CD4-positive, alpha-beta T cell (primary cell): ENCODE measurements around the gene PACSIN3. TPM values are rescaled to one million over a fixed set of nuclear protein-coding genes. Genes with fewer than 3 reads are reported as not detected.

Source experiments
- ATAC-seq: fragments of 200-7000 bp; cut with Tn5 transposase; one replicate; pipeline ENCODE4 v1.10.0; 2022; ENCODE audit warnings: mild to moderate bottlenecking; ENCODE audit not compliant: poor library complexity
- CTCF ChIA-PET: fragments of 350-600 bp; sonication (Branson Sonifier 250); formaldehyde crosslinking; loops from one replicate; lab custom pipeline; 2021; ENCODE audit warnings: antibody characterized with exemption, inconsistent platforms; lab: Charles Lee
- POLR2A ChIA-PET: fragments of 350-600 bp; sonication (Branson Sonifier 250); formaldehyde crosslinking; loops from one replicate; lab custom pipeline; 2021; ENCODE audit warnings: antibody characterized with exemption, inconsistent platforms; lab: Charles Lee
- DNase-seq, 14 experiments: peaks; one replicate each; pipeline ENCODE4 v3.0.0-alpha.2; 2013 to 2020; ENCODE audit warnings: mixed read lengths in 2 of 14
- H3K27ac ChIP-seq, 2 donors: one replicate each; pipeline versions ENCODE4 v1.5.1 to v1.7.0; 2013; ENCODE audit warnings: low read length in 2 of 2, low read depth in 1 of 2, mild to moderate bottlenecking in 1 of 2
- H3K27me3 ChIP-seq, 2 experiments: 1 replicate in 1 of 2; 2 replicates in 1 of 2; pipeline versions ENCODE4 v1.6.1 to v1.7.0; 2013; ENCODE audit warnings: low read length in 2 of 2, control low read depth in 1 of 2, mild to moderate bottlenecking in 1 of 2, moderate library complexity in 1 of 2; ENCODE audit not compliant: insufficient read depth in 2 of 2, control insufficient read depth in 1 of 2
- H3K36me3 ChIP-seq: one replicate; pipeline ENCODE4 v1.6.1; 2013; ENCODE audit warnings: low read length, control low read depth; ENCODE audit not compliant: insufficient read depth
- H3K4me1 ChIP-seq: one replicate; pipeline ENCODE4 v1.6.1; 2013; ENCODE audit warnings: low read length, control low read depth; ENCODE audit not compliant: insufficient read depth
- H3K4me3 ChIP-seq: one replicate; pipeline ENCODE4 v1.5.1; 2013; ENCODE audit warnings: mild to moderate bottlenecking, low read length, moderate library complexity
- H3K9me3 ChIP-seq, 2 experiments: 1 replicate in 1 of 2; 2 replicates in 1 of 2; pipeline versions ENCODE4 v1.6.1 to v1.7.0; 2013; ENCODE audit warnings: low read length in 2 of 2, mild to moderate bottlenecking in 2 of 2, control low read depth in 1 of 2, moderate library complexity in 1 of 2; ENCODE audit not compliant: control insufficient read depth in 1 of 2, insufficient read depth in 1 of 2
- H3K27ac Mint-ChIP-seq: one replicate; pipeline ENCODE4 v1.8.0; 2020; ENCODE audit warnings: mixed read lengths
- H3K27me3 Mint-ChIP-seq: one replicate; pipeline ENCODE4 v1.8.0; 2021; ENCODE audit warnings: mixed read lengths
- H3K36me3 Mint-ChIP-seq: one replicate; pipeline ENCODE4 v1.8.0; 2021; ENCODE audit warnings: low read depth, mixed read lengths
- H3K4me1 Mint-ChIP-seq: one replicate; pipeline ENCODE4 v1.8.0; 2021; ENCODE audit warnings: low read depth, mixed read lengths
- H3K4me3 Mint-ChIP-seq: one replicate; pipeline ENCODE4 v1.8.0; 2020; ENCODE audit warnings: mild to moderate bottlenecking, mixed read lengths
- H3K9me3 Mint-ChIP-seq: one replicate; pipeline ENCODE4 v1.8.0; 2020; ENCODE audit warnings: mixed read lengths
- CTCF ChIP-seq: fragments of 200-600 bp; IDR thresholded peaks from one replicate; pipeline ENCODE4 v1.8.0; 2022; ENCODE audit warnings: antibody characterized with exemption, mild to moderate bottlenecking
- intact Hi-C, 2 experiments: fragments of 100-400 bp; cut with DNase I in 1 of 2; cut with micrococcal nuclease in 1 of 2; formaldehyde crosslinking; loops; one replicate each; pipeline versions ENCODE4 v1.15.1 to v1.9.0; 2023 to 2025; cut with DNase I, micrococcal nuclease
- total RNA-seq, 174 experiments: library from RNA in 2 of 174; stranded (reverse) in 2 of 174; gene quantifications; one replicate each; pipeline ENCODE4 v1.2.3 and lab custom pipeline; 2021 to 2026

PACSIN3 gene
- total RNA-seq, 2 experiments from 2014 or later = 0.27 TPM; not detected in 1

- no peak for ATAC-seq
- CTCF ChIA-PET = interaction anchor here (0.9 to 2.8 kb wide), 3 partner anchors 8 to 52 kb away, joined by 3 to 15 read pairs (median 5); partner anchors contain the start of gene ACP2
- H3K27ac Mint-ChIP-seq = peak overlapping the region; percentile 97
- POLR2A ChIA-PET = interaction anchor here (0.7 to 3.7 kb wide), 11 partner anchors 8 to 632 kb away, joined by 3 to 63 read pairs (median 17); partner anchors contain the start of genes ACP2, MADD, NUP160 and PACSIN3
- H3K4me3 Mint-ChIP-seq = peak overlapping the region; percentile 100
- Histone ChIP-seq H3K27ac (peak overlapping the region; percentile 80 to 82), H3K4me3 (peak overlapping the region; percentile 67), H3K27me3 (no peaks in the 10 kb centered on the region), H3K9me3 (no peaks in the 10 kb centered on the region), H3K36me3 (peaks cover 32% of the 10 kb centered on the region), H3K4me1 (peaks cover 32% of the 10 kb centered on the region)
- no peak for TF ChIP-seq CTCF
- intact Hi-C loops = loop anchor here in 1 of 2 experiments (1.0 to 2.0 kb wide), 2 partner anchors 19 to 32 kb away; partner anchors contain the start of gene ACP2
- H3K4me1 Mint-ChIP-seq = peaks cover 38% of the 10 kb centered on the region
- no peaks in the 10 kb centered on the region for H3K9me3 Mint-ChIP-seq
- DNase-seq = peak; percentile 4 to 81 (median 34)
- H3K27me3 Mint-ChIP-seq = no peaks in the 10 kb centered on the region
- H3K36me3 Mint-ChIP-seq = peaks cover 46% of the 10 kb centered on the region
Measured at GRCh38 chr11:47216121-47216798, 30.0 kb upstream of the PACSIN3 start.

DNA sequence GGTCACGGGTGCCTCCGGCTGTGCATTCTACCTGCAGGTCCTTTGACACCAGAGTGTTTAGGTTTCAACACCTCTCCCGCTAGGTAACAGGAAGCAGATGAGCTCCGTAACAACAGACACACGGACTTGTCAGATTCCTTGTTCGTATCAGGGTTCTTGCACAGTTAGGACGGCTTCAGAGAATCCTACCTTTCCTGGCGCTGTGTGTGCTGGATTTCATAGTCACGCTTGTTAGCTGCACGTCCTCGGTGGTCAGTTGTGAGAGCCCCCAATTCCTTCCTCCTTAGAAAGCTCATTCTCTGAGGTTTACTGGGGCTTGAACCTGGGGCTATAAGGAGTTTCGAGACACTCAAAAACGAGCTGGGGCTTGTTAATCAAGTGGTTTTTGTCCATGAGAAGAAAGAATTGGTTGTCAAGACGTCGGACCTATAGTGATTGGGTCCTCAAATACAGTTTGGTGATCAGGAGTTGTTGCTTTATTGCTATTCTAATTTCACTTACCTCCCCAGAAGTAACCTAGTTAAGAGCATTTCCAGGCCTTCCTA, 29.2 kb upstream of the PACSIN3 start:
- ChIA-PET POLR2A (interaction anchor here (0.6 to 3.7 kb wide), 25 partner anchors 9 to 867 kb away, joined by 3 to 63 read pairs (median 5); partner anchors contain the start of genes ACP2, ARFGAP2, ATG13 and HARBI1), CTCF (interaction anchor here (0.6 to 2.8 kb wide), 5 partner anchors 9 to 62 kb away, joined by 3 to 15 read pairs (median 5); partner anchors contain the start of genes ACP2 and ARFGAP2)
- DNase-seq = peak in 1 of 14 experiments; percentile 73

More for the DNA sequence above, 29.2 kb upstream of the PACSIN3 start:
- H3K27ac Mint-ChIP-seq = peak overlapping the region; percentile 97
- peaks cover 30% of the 10 kb centered on the region for H3K36me3 ChIP-seq
- peak overlapping the region; percentile 100 for H3K4me3 Mint-ChIP-seq
- intact Hi-C loops = loop anchor here (1.0 to 2.0 kb wide), 4 partner anchors 19 to 54 kb away; partner anchors contain the start of genes ACP2 (in 1 of the 2) and ARFGAP2 (in 1 of the 2)
- no peaks in the 10 kb centered on the region for H3K9me3 ChIP-seq
- peak overlapping the region; percentile 67 for H3K4me3 ChIP-seq
- peaks cover 43% of the 10 kb centered on the region for H3K36me3 Mint-ChIP-seq
- H3K27me3 ChIP-seq = no peaks in the 10 kb centered on the region
- H3K4me1 ChIP-seq = peaks cover 32% of the 10 kb centered on the region
- H3K9me3 Mint-ChIP-seq = no peaks in the 10 kb centered on the region
- H3K27ac ChIP-seq = peak overlapping the region; percentile 80 to 82
- no peak for ATAC-seq
- no peaks in the 10 kb centered on the region for H3K27me3 Mint-ChIP-seq
- no peak for TF ChIP-seq CTCF
- peaks cover 38% of the 10 kb centered on the region for H3K4me1 Mint-ChIP-seq
